ENCODE measurements around the gene RCAN2.

RCAN2 gene

DNA sequence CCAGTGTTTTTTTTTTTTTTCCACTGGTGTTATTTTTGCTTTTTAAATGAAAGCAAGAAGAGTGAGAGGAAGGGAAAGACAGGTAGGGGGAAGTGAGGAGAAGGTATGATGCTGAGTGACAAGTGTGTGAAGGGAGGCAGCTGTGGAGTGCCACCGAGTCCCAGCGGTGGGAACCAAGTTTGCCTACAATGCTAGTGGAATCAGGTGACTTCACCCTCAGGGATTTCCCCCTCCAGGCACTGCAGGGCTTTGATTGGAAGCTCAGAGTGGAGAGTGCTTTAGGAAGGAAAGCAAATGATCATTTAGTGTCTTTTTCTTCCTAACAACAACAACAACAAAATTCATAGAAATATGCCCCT lies 200.0 kb downstream of the RCAN2 start:
- DNase-seq (ENCODE audit: low spot score): no peak

DNA sequence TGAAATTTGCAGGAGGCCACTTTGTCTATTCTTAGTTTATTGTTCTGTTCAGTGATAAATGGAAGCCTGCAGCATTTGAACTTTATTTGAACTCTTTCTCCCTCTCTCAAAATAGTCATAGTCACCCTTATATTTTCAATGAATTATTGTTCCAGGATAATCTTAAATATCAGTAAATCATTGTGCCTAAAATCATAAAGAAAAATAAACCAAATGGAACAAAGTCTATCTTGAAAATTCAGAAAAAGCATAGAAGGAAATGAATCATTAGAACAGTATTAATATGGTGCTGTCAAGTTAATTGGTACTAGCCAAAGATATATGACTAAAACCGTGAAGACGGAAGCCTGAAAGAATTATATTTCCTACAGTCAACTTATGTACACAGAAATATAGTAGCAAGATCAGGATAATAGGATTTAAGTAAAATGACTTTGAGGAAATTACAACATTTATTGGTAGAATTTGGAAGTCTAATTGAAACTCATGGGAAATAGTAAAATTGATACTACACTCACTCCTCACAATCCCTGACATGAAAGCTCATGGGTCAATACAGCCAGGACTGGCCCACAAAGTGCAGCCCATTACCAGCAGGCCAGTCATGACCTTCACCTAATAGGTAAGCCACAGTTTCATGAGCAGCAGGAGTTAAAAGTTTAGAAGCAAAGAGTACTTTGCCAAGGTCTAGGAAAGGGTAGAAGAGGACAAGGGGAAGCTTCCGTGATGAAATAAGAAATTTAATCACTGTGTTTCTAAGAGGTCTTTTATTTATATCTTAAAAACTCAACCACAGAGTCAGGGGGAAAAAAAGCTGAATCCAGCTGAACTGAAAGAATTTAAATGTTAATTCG lies 200.6 kb downstream of the RCAN2 start:
- no peak for DNase-seq (ENCODE audit: low spot score)

DNA sequence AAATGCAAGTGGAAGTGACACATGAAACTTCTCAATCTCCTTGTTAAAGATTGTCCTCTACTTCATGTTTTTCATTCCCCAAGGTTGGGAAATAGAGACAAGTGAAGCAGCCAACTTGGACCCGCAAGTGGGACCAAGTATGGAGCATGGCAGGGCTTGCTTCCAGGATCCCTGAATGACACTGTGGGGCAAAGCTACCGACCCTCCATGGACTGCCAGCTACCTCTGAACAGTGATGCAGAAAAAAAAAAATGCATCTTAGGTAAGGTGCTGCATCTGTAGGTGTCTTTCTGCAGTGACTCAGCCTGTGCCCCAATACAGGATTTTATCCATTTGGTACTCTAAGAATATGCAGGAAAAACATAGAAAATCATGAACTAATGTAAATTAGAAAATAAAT lies 201.4 kb downstream of the RCAN2 start:
- no peak for DNase-seq (ENCODE audit: low spot score)

GRCh38 chr6:46288835-46289234 lies 202.4 kb downstream of the RCAN2 start:
- no peak for DNase-seq (ENCODE audit: low spot score)

DNA sequence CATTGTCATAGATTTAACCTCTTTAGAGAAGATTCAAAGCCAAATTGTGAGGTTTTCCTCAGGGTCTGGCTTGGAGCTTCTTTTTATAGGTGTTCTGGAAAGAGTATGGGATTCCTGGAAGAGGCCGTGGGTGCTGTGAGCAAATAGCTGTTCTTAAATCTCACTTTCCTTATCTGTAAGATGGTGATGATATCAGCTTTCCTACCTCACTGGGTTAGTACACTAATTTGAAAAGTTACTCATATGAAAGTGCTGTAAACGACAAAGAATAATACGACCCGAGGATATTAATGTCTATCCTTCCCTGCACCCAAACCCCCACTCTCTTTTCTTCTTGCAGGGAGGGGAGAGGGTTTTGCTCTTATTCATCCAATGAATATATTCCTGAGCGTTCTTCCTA lies 203.6 kb downstream of the RCAN2 start:
- DNase-seq (ENCODE audit: low spot score): no peak

DNA sequence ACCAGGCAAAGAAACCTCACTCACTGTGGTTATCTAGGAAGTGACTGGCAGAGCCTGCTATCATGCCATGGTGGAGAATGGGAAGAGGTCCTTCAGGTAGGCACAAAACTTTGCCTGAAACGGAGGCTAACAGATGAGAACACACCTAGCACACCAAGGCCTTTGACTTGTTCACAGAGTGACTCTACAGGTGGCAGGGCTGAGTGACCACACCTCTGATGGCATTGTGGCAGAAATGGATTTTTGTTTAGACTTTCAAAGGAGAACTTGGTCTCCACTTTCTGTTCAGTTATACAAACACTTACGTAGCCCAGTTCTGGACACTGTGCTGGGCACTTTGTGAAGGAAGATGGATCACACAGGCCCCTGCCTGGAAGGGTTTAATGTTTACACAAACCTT lies 204.2 kb downstream of the RCAN2 start:
- DNase-seq (ENCODE audit: low spot score): no peak

DNA sequence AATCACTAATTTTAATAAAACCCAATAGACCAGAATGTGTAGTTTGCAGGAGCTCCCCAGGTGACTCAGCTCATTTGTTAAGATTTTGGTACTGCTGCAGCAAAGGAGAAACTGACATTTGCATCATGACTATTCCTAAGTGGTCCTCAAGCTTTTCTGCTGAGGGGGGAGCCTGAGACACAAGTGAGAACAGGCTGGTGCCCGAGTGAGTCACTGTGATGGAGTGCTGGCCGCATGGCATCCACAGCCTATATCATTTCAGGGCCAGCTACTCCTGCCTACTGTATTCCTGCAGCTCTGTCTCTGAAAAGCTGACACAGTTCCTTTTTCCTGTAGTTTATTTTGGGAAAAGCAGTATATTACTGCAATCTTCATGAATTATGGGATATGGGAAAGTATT lies 206.8 kb downstream of the RCAN2 start:
- DNase-seq (ENCODE audit: low spot score): no peak

- DNase-seq (ENCODE audit: low spot score): no peak
Measured at GRCh38 chr6:46281110-46281509, 210.1 kb downstream of the RCAN2 start.

DNA sequence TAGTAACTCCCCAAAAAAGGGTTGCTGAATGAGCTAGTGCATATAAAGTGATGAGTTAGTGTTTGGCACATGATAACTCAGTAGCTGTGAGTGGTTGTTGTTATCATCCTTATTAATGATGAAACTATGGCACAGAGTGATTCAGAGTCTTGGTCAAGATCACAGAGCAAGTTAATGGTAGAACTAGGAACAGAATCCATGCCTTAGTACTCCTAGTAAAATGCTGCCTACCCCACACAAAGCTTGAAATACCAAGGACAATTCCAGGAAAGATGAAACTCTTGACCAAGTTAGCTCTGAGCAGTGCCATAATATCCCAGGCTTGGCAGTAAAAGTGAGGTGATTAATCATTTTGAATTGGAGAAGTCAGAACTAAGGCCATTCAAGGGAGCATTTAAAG lies 211.4 kb downstream of the RCAN2 start:
- no peak for DNase-seq (ENCODE audit: low spot score)

DNA sequence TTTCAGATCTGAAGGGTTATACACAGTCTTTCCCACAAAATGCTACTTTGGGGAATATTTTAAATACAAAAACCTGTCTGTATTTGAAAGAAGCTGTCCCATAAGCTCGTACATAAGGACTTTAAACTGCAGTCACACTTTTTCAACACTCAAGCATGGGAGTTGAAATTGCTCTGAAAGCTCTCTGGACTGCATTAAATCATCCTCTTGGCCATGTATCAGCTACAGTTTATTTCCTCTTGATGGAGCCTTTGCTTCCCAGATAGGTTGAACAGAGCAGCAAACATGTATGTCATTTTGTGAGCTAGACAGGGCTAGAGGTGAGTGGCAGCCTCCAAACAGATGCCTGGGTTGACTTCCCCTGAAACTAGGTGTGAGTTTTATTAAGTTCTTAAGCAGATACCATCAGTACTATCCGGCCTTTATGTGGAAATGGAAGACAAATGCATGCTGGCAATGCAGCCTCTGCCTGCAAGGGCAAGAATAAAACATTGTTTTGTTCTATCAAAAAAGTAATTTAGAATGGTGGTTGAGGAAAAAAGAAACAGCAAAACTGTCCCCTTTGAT lies 214.6 kb downstream of the RCAN2 start:
- no peak for DNase-seq (ENCODE audit: low spot score)

DNA sequence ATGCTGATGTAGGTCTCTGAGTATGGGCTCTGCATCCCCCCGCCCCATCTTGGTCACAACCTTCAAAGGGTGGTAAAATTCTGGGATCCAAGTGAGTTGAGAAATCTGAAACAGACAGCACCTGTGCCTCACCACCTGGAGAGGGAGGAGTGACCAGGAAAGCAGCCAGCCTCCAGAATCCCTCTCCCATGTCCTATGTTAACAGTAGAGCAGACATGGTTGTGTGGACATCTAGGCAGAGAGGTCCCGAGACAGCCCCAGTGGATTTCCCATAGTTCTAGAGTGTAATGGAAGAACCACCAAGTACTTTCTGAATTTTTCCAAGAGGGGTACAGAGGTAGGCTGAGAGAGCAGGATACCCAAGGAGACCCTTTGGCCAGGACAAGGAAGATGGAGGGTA lies 216.7 kb downstream of the RCAN2 start:
- DNase-seq (ENCODE audit: low spot score): no peak

DNA sequence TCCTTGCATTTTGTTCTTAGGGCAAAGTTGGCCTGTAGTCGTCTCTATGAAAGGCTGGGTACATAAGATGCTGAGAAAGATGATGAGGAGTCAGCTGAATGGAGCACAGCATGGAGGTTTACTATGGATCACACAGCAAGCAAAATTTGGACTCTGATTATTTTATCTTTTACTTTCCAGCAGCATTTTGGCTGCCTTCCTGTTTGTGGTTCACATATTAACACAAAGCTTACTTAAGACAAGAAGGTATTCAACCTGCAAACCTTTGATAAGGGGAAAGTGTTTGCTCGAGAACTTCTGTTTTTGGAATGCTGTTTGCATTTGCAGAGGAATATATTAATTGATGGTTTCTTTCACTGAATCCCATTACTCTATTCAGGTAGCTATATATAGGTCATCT lies 217.3 kb downstream of the RCAN2 start:
- no peak for DNase-seq (ENCODE audit: low spot score)

- DNase-seq (ENCODE audit: low spot score): no peak
Measured at GRCh38 chr6:46271728-46272127, 219.5 kb downstream of the RCAN2 start.

DNA sequence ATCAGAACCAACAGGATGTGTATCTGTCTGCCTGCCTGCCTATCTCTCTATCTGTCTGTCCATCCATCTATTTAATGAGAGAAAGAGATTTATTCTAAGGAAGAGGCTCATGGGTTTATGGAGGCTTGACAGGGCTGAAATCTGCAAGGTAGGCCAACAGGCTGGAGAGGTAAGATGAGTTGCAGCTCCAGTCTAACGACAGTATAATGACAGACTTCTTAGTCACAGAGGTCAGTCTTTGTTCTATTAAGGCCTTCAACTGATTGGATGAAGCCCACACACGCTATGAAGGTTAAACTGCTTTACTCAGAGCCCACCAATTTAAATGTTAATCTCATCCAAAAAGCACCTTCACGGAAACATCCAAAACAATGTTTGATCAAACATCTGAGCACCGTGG lies 220.1 kb downstream of the RCAN2 start:
- no peak for DNase-seq (ENCODE audit: low spot score)

GRCh38 chr6:46270336-46270735 lies 220.9 kb downstream of the RCAN2 start:
- no peak for DNase-seq (ENCODE audit: low spot score)

DNA sequence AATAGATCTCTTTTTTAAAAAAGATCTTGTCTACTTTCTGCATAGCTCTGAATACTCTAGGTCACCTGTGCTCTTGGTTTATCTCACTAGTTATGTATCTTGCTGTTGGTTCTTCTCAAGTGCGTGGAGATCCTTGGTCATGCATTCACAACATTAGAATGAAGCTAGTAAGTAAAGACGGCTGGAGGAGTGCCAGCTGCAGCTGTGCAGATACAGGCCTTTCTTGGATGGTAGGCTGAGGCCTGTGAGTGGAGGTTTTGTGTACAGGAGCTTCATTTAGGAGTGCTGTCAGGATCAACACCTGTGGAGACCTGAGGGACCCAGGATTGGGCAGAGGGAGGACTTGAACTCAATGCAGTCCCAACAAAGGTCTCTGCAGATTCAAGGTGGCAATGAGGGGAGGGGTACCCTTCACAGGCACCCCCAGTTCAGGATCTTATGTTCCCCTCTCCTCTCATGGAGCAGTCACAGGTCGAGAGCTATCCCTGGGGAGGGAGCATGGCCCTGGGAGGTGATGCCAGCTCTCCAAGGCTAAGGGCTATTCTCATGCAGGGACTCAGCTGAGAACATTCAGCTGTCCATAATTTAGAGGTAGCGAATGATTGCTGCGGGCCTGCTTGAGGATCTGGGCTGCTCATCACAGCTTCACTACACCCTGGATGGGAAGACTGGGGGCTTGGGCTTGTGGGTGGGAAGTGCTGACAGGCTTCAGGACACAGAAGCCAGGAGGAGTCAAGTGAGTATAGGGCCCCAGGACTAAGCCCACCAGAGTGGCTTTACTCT lies 221.6 kb downstream of the RCAN2 start:
- DNase-seq (ENCODE audit: low spot score): no peak

DNA sequence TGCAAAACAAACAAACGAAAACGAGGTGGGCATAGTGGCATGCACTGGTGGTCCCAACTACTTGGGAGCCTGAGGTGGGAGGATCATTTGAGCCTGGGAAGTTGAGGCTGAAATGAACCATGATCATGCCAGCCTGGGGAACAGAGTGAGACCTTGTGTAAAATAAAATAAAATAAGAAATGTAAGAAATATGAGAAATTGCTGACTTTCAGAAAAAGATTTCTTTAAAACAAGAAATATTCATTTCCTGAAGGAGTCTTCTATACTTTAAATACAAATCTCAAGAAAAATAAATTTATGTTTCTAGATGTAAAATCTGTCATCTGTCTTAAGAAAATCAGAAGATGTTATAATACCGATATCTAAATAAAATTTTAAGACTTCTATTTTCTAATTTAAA lies 223.7 kb downstream of the RCAN2 start:
- DNase-seq (ENCODE audit: low spot score): no peak

GRCh38 chr6:46265373-46265772 lies 225.9 kb downstream of the RCAN2 start:
- DNase-seq (ENCODE audit: low spot score): no peak

- no peak for DNase-seq (ENCODE audit: low spot score)
Measured at GRCh38 chr6:46263707-46264086, 227.6 kb downstream of the RCAN2 start.

GRCh38 chr6:46262928-46263706 lies 228.1 kb downstream of the RCAN2 start:
- no peak for DNase-seq (ENCODE audit: low spot score)

DNA sequence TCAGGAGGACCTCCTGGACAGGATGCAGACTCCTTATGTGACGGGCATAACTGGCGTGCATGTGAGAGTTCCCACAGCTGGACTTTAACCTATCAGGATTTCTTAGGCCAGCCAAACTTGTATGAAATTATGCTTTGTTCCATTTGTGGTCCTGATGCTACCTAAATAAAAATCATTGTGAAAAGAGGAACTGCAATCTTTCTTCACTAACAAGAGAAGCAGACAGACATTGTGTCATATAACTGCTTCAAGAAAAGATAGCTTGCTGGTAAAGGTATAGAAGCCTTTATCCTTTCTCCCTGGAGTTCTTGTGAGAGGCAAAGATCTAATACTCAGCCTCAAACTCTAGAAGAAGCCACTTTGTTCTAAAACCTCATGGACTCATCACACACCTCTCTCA lies 233.0 kb downstream of the RCAN2 start:
- no peak for DNase-seq (ENCODE audit: low spot score)

DNA sequence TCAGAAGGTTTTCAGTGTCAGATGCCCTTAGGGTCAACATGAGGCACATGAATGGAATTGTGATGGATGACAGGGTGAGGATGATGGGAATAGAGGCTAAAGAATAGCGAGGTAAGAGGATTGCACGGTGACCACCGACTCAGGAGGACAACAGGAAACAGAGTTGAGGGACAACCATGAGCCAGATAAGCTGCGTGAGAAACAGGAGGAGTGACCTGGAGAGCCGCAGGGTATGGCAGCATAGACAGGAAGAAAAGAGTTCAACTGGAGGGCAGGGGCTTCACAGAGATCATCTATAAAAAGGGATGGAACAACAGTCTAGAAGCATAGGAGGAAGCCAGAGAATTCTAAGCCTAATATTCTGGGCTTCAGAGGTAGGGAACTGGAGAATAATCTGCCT lies 235.7 kb downstream of the RCAN2 start:
- DNase-seq (ENCODE audit: low spot score): no peak

DNA sequence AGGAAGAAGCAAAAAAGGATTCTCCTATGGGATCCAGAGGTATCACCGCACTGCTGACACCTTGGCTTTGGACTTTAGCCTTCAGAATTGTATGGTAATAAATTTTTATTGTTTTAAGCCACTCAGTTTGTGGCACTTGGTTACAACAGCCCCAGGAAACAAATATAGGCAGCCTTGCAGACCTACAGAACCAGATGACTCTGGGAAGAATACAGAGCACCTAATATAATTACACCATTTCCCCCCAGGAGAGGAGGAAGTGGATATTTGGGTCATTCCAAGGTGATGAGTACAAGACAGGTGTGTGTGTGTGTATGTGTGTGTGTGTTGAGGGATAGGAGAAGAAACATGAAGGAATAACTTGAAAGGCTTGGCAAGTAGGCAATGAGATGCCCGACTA lies 236.3 kb downstream of the RCAN2 start:
- DNase-seq (ENCODE audit: low spot score): no peak
